ENCODE measurements around the gene PARP15. TPM values are rescaled to one million over a fixed set of nuclear protein-coding genes. Genes with fewer than 3 reads are reported as not detected.

The PARP15 gene
- total and polyA plus RNA-seq, 2 of the 4 experiments (the other 2 are of a cell fraction), result 0.10 TPM; not detected in 1

- H3K4me2 ChIP-seq (ENCODE audit: low read depth, low read length), result no peak overlapping the region
- H2BK5ac ChIP-seq (ENCODE audit: low read depth, low read length, poor library complexity, severe bottlenecking), result no peak overlapping the region
- ATAC-seq (ENCODE audit: low read depth) (no peak), DNase-seq (no peak)
- TF ChIP-seq MAZ (IDR thresholded peaks at IDR 0.05; ENCODE audit: borderline replicate concordance, low read depth, low read length) (no peak), CEBPB (IDR thresholded peaks at IDR 0.05; ENCODE audit: low read depth, low read length) (no peak), FOS (IDR thresholded peaks at IDR 0.05; ENCODE audit: low read depth, low read length) (no peak), BHLHE40 (IDR thresholded peaks at IDR 0.05; ENCODE audit: low read depth, low read length) (no peak), NFE2L2 (IDR thresholded peaks at IDR 0.05; ENCODE audit: low read depth, low read length) (no peak), ELK1 (IDR thresholded peaks at IDR 0.05; ENCODE audit: borderline replicate concordance, low read depth, low read length) (no peak), USF2 (IDR thresholded peaks at IDR 0.05; ENCODE audit: low read depth, low read length) (no peak), POLR2A (IDR thresholded peaks at IDR 0.05; ENCODE audit: low read depth, low read length) (no peak), RCOR1 (IDR thresholded peaks at IDR 0.05; ENCODE audit: insufficient replicate concordance, low read length) (no peak), SMC3 (IDR thresholded peaks at IDR 0.05; ENCODE audit: low read depth, low read length) (no peak), MAFK (IDR thresholded peaks at IDR 0.05; ENCODE audit: low read depth, low read length) (no peak), MXI1 (IDR thresholded peaks at IDR 0.05; ENCODE audit: borderline replicate concordance, low read depth, low read length) (no peak), CHD1 (IDR thresholded peaks at IDR 0.05; ENCODE audit: low read depth, low read length) (no peak)
- H3K27me3 ChIP-seq (ENCODE audit: control insufficient read depth, insufficient read depth, low read length), result no peaks in the 10 kb centered on the region
- H3K27ac ChIP-seq (ENCODE audit: insufficient read depth, low read length), result no peak overlapping the region
- ChIA-PET POLR2A (ENCODE audit: unreplicated experiment) (no interaction called here), CTCF (no interaction called here)
- no peak overlapping the region for H2BK120ac ChIP-seq (ENCODE audit: low read depth, low read length)
- no peak overlapping the region for H3K18ac ChIP-seq (ENCODE audit: low read depth, low read length)
- no CpG with 5 or more reads among the region's 6 CpGs for WGBS, 2 experiments (ENCODE audit: extremely low coverage in 2 of 2, insufficient read length in 1 of 2)
- no peak overlapping the region for H3K23ac ChIP-seq (ENCODE audit: low read depth, low read length)
- H3K56ac ChIP-seq (ENCODE audit: extremely low read depth, insufficient read depth, low read length), result no peak overlapping the region
- H3K79me1 ChIP-seq (ENCODE audit: low read depth in 1 of 2, low read length in 2 of 2), result no peaks in the 10 kb centered on the region
- H3K4me3 ChIP-seq (ENCODE audit: insufficient read depth, low read depth, low read length), result no peak overlapping the region
- H3K9me1 ChIP-seq (ENCODE audit: insufficient read depth, low read length), result peaks cover 4% of the 10 kb centered on the region; the same call in 1 of the 2 replicates
- no TSS peak for BruUV-seq (replicated peaks)
- H2AK5ac ChIP-seq (ENCODE audit: low read depth, low read length), result no peak overlapping the region
- H4K5ac ChIP-seq (ENCODE audit: low read depth, low read length), result no peak overlapping the region
- no peaks in the 10 kb centered on the region for H3K9me3 ChIP-seq (ENCODE audit: control insufficient read depth, insufficient read depth, low read length)
- in situ Hi-C loops (cut with MboI; ENCODE audit: low sequenced_read_pairs), result no loop called here
- H2AFZ ChIP-seq (replicated peaks; ENCODE audit: low read length, poor library complexity), result no peak overlapping the region
- intact Hi-C loops (cut with micrococcal nuclease), result no loop called here
- peaks cover 10% of the 10 kb centered on the region for H3K36me3 ChIP-seq (ENCODE audit: control insufficient read depth, insufficient read depth, low read length)
- dilution Hi-C loops (cut with HindIII; ENCODE audit: low sequenced_read_pairs, unreplicated experiment), result no loop called here
- H3K14ac ChIP-seq (replicated peaks; ENCODE audit: low read depth, low read length), result no peak overlapping the region
- H2BK20ac ChIP-seq (ENCODE audit: low read depth, low read length), result no peak overlapping the region
- no peaks in the 10 kb centered on the region for H3K4me1 ChIP-seq (ENCODE audit: control insufficient read depth, insufficient read depth, low read length)
- no peak overlapping the region for H3K9ac ChIP-seq (ENCODE audit: low read depth, low read length)
- no peak overlapping the region for H4K91ac ChIP-seq (ENCODE audit: insufficient read depth, low read depth, low read length)
- H2AK9ac ChIP-seq (replicated peaks; ENCODE audit: low read depth, low read length, poor library complexity), result no peak overlapping the region
- H3K4ac ChIP-seq (ENCODE audit: low read depth, low read length), result no peak overlapping the region
- H4K20me1 ChIP-seq (ENCODE audit: insufficient read depth, low read length), result no peaks in the 10 kb centered on the region
- no peak overlapping the region for H2BK15ac ChIP-seq (ENCODE audit: low read depth, low read length)
- H4K8ac ChIP-seq (ENCODE audit: low read depth in 2 of 2, low read length in 2 of 2), result no peak overlapping the region
Measured at GRCh38 chr3:122535964-122536631, 41.4 kb upstream of the PARP15 start.
